Measurements from ENCODE around the gene SLC4A1. TPM values are rescaled to one million over a fixed set of nuclear protein-coding genes. Genes with fewer than 3 reads are reported as not detected.

Gene SLC4A1
- total RNA-seq (2014; rRNA removed; shearing (Covaris generic)) = not detected in 2 replicates

DNA sequence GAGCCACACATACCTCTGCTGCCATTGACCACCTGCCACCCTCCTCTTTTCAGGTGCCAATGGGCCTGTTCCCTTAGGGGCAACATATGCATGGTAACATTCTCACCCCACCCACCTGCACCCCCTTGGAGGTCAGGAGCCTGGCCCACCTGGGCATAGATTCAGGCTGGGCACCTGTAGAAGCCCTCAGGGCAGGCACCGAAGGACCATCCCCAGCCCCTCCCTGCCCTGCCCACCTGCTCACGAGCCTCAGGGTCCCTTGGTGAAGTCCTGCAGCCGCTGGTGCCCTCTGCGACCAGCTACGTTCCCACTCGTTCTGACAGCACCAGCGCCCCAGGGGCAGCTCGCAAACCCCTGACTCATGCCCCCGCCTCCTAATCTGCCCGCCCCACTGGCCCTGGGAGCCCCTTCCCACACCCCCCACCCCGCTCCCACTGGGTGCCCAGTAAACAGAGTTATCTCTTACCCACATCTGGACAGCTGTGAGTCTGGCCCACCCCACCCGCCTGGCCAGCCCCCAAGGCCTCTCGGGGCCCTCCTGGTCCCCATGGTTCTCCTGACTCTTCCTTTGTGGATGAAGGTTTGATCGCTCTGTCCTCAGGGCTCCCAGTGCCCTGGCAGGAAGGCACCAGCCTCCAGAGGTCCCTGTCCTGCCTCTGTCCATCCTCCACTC, at the start of gene SLC4A1:
Gene SLC4A1 (minus strand): TSS at position 318 of the 673 bp plus-strand sequence. CDS start 5,269 bp downstream, outside the sequence.

DNA sequence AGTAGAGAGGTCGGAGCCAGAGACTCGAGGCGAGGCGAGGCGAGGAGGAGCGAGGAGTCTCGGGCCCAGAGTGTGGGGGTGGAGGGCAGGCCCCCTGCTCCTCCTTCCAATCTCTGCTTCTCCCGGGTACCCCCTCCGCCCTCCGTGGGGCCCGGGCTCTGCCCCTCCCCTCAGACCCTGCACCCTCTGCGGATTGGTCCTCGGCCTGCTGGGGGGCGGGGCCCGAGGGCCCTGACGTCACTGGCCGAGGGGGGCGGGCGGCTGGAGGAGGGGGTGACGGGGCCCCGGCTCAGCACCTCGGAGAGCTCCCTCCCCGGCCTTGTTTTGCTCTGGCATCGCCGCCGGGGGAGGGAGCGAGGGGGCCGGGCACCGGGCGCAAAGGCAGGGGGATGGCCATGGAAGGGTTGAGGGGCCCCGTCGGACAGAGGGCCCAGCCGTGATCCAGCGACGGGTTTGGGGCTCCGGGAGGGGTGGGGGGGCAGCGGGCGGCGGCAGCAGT, 40.4 kb upstream of the SLC4A1 start, which contains the start of gene RUNDC3A:
Gene RUNDC3A (plus strand): TSS at position 282 of the 499 bp plus-strand sequence. CDS start 232 bp downstream, outside the sequence.

DNA sequence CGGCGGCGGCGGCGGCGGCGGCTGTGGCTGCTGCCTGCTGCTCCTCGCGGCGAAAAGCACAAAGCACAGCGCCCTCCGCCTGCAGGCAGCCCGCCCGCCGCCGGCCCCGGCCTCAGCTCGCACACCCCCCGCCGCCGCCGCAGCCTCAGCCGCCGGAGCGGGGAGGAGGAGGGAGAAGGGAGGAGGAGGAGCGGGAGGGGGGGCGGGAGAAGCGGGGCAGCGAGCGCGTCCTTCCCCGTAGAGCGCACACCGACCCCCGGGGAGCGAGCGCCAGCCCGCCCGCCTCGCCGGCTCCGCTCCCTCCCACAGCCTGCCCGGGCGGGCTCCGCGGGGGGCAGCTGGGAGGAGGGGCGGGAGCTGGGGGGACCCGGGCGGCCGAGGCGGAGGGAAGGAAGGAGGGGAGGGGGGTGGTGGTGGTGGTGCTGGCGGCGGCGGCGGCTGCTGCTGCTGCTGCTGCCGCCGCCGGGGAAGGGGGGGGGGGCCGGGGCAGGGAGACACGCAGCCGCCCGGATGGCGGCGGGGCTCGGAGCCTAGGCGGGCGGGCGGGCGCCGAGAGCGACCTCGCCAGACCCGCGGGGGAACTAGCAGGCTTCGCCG, 48.2 kb downstream of the SLC4A1 start, which contains the start of gene UBTF:
Gene UBTF (minus strand): TSS at position 60 of the 597 bp plus-strand sequence. CDS start 1,446 bp downstream, outside the sequence.

DNA sequence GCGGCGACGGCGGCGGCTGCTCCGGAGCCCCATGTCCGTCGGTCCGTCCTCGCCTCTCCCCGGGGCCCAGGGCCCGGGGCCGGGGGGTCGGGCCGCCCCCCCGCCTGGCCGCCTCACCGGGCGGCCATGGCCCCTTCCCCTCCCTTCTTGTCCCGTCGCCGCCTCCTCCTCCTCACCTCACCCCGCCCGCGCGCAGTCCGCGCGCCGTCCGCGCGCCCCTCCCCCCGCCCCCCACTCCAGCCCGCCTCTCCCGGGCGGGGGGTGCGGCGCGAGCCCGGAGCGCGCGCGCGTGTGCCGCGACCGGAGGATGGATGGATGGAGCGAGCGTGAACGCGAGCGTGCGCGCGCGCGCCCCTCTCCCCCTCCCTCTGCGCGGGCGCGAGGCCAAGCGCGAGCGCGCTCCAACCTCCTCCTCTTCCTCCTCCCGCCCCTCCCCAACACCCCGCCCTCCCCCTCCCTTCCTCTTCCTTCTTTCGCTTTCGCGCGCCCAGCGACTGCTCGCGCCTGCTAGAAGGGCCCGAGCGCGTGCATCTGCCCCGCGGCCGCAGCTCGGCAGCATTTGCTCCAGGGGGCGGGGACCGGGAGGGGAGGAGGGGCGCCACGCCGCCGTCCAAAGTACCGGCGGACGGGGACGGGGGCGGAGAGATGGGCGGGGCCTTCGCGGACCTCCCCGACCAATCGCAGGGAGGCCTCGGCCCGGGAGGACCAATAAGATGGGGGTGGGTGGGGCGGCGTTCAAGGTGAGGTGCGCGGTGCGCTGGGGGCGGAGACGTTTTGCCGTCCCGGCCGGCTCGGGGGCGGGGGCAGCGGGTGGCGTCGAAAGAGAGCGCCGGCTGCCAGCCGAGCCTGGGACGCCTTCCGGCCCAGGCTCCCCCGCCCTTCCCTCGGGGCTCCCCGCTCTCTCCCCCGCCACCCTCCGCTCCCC, 68.1 kb downstream of the SLC4A1 start, which contains the start of gene ATXN7L3:
Gene ATXN7L3 (minus strand): TSS at position 332 of the 925 bp plus-strand sequence. CDS start 1,814 bp downstream, outside the sequence.

Small RNA genes within 50 kb of the gene (small RNA-seq; reads per million reads assigned to genes)
- gene MIR6782 (not detected), gene RF00012 (0.54 reads per million, percentile 29 among the genes with 10 or more reads in this experiment), gene RN7SL507P (0.13 reads per million), gene RNU6-453P (not detected)

Other genes starting within 250 kb of the SLC4A1 start
- gene LSM12, start 201.5 kb downstream of the SLC4A1 start, total RNA-seq (2014; rRNA removed; shearing (Covaris generic)) = 57.1 and 72.5 TPM in 2 replicates
- gene G6PC3, start 197.4 kb downstream of the SLC4A1 start, total RNA-seq (2014; rRNA removed; shearing (Covaris generic)) = 67.5 and 80.3 TPM in 2 replicates
- 62.8 and 63.2 TPM in 2 replicates for gene HDAC5, start 144.5 kb downstream of the SLC4A1 start, total RNA-seq (2014; rRNA removed; shearing (Covaris generic))
- 7.6 and 8.6 TPM in 2 replicates for gene HROB, start 126.2 kb downstream of the SLC4A1 start, total RNA-seq (2014; rRNA removed; shearing (Covaris generic))
- gene ASB16, start 97.4 kb downstream of the SLC4A1 start, total RNA-seq (2014; rRNA removed; shearing (Covaris generic)) = not detected in 2 replicates
- gene TMUB2, start 81.2 kb downstream of the SLC4A1 start, total RNA-seq (2014; rRNA removed; shearing (Covaris generic)) = 23.2 and 27.8 TPM in 2 replicates
- 53.0 and 54.7 TPM in 2 replicates for gene ATXN7L3, start 68.3 kb downstream of the SLC4A1 start, total RNA-seq (2014; rRNA removed; shearing (Covaris generic))
- 100 and 108 TPM in 2 replicates for gene UBTF, start 48.5 kb downstream of the SLC4A1 start, total RNA-seq (2014; rRNA removed; shearing (Covaris generic))
- gene RUNDC3A, start 40.5 kb upstream of the SLC4A1 start, total RNA-seq (2014; rRNA removed; shearing (Covaris generic)) = 0.79 and 2.6 TPM in 2 replicates
- gene SLC25A39, start 56.7 kb upstream of the SLC4A1 start, total RNA-seq (2014; rRNA removed; shearing (Covaris generic)) = 101 and 121 TPM in 2 replicates
- 153 and 180 TPM in 2 replicates for gene GRN, start 77.2 kb upstream of the SLC4A1 start, total RNA-seq (2014; rRNA removed; shearing (Covaris generic))
- 2.4 and 2.5 TPM in 2 replicates for gene FAM171A2, start 95.7 kb upstream of the SLC4A1 start, total RNA-seq (2014; rRNA removed; shearing (Covaris generic))
- gene ITGA2B, start 121.5 kb upstream of the SLC4A1 start, total RNA-seq (2014; rRNA removed; shearing (Covaris generic)) = 0.05 and 0.34 TPM in 2 replicates
- 18.9 and 23.3 TPM in 2 replicates for gene GPATCH8, start 235.3 kb upstream of the SLC4A1 start, total RNA-seq (2014; rRNA removed; shearing (Covaris generic))